ENCODE measurements around the gene TMC6.
"Not testable (repeated sequence)": the region's sequence is repeated elsewhere in the genome, so short reads cannot be mapped to it uniquely, and the experiment has no call there.

TMC6 gene, protein sequence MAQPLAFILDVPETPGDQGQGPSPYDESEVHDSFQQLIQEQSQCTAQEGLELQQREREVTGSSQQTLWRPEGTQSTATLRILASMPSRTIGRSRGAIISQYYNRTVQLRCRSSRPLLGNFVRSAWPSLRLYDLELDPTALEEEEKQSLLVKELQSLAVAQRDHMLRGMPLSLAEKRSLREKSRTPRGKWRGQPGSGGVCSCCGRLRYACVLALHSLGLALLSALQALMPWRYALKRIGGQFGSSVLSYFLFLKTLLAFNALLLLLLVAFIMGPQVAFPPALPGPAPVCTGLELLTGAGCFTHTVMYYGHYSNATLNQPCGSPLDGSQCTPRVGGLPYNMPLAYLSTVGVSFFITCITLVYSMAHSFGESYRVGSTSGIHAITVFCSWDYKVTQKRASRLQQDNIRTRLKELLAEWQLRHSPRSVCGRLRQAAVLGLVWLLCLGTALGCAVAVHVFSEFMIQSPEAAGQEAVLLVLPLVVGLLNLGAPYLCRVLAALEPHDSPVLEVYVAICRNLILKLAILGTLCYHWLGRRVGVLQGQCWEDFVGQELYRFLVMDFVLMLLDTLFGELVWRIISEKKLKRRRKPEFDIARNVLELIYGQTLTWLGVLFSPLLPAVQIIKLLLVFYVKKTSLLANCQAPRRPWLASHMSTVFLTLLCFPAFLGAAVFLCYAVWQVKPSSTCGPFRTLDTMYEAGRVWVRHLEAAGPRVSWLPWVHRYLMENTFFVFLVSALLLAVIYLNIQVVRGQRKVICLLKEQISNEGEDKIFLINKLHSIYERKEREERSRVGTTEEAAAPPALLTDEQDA

DNA sequence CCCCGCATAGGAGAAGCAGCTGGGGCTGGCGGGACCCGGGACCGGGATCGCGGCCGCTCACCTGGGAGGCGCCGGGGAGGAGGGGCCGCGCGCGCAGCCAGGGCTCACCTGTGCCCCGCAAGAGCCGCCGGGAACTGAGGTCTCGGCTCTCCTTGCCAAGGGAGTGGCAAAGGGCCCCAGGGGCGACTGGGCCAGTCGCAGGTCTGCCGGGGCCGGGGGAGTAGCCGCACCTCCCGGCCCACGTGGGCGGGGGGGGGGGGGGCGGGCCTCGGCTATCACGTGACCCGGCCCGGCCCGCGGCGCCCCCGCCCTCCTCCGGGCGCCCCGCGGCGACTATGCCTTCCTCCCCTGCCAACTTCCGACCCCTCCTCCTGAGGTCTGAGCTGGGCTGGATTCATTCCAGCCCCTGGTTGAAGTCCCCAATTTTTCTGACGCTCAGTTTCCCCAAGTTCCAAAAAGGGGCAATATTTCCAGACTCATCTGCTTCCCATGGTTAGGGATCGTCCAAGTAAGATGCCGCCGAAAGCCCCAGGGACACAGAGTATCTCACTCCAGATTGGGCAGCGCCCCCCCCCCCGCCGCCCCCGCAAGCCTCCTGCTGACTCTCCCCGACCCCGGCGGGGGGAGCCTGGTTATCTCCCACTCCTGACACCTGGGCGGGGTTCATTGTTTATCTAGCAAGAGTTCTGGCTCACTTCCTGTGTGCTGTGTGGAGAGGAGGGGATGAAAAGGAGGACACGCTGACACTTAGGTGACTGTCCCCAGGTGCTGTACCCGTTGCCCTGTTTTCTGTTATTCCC, at the start of gene TMC6:
Gene TMC6 (minus strand): TSS at position 205 of the 800 bp plus-strand sequence. CDS start 1,923 bp downstream, outside the sequence.
- DNase-seq: no peak

- no peak for DNase-seq
Measured at GRCh38 chr17:78176548-78177025, 48.0 kb upstream of the TMC6 start.

DNA sequence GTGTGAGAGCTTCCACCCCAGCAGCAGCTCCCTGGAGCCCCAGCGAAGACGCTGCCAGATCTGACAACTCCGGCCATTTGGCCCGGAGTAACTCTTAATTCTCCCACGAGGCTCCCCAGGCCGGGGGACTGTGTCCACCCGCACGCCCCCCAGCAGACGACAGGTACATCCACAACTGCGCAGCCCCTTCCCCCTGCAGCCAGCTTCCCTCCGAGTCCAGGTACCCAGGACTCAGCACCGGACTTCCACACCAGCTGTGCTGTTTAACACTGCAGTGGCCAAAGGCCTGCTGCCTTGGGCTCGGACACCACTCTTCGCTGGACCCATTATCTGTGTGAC, 47.1 kb upstream of the TMC6 start:
- DNase-seq: no peak

DNA sequence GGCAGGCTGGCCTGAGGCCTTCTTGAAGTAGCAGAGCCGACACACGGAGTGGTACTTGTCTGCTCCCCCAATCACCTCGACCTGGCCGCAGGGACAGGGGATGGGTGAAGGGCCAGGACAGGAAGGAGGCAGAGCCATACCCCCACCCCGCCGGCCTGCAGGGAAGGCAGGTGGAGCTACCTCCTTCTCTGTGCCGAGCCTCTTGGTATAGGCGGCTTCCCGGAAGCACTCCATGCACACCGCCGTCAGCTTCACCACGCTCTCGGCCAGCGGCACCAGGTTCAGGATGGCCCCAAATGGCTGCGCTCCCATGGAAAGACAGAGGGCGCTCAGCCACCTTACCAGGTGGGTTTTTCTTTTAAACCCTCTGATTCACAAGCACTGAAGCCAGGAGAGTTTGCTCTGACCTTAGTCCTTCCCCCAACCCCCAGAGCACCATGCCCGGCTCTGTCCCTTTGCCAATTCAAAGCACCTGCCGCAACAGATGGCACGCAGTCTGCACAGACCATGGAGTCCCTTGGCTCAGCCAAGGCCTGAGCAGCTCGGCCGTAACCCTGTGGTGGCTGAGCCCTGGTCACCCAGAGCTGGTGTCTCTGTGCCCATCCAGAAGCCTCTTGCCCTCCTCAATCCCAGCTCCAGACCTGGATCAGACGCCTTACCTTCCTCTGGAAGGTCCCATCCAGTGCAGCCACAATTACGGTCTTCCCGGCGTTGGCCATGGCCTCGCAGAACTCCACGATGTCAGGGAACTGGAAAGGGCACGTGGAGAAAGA, 46.5 kb upstream of the TMC6 start:
- DNase-seq: no peak

DNA sequence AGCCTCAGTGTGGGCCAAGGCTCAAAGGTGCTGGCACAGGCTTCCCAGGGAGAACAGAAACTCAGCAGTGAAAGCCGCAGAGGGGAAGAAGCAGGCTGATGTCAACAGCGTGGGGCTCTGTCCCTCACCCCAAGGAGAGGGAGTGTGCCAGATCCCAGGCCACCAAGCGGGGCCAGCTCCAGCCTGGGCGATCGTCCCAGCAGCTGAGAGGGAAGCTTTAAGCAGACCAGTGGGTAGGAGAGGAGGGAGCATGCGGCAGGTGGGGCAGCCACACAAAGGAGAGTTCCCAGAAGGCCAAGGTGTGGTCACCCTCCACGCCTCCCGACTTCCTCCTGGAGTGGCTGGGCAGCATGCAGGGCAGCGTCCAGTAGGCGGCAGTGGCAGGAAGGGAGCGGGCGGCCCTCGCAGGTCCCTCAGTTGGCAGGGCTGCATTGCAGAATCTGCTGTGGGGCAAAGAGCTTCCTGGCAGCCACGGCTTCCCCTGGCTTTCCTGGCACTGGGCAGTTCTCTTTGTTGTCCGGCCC, 45.9 kb upstream of the TMC6 start:
- DNase-seq: no peak

DNA sequence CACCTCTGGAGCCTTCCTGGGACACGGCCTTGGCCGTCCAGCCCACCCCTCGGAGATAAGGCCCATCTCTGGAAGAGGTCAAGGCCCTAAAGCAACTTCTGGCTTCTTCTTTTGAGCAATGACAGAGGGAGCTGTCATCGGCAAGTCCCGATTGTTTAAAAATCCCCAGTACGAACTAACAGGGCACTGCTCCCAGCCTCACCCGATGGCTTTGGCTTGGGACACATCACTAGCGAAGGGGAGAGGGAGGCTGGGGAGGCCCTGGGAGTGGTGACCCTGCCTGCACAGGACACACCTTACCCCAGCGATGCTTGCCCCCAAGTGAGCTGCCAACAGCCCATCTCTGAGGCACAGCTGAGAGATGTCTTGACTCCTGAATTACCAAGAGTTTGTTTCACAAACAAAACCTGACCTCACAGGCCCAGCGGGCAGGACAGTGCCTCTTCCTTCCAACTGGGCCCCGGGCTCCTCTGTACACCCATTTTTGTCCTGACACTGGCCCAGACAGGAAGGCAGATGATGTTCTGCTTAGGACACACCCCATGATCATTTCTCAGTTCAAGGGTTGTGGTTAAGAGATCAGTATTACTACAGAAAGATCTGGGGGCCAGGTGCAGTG, 44.7 kb upstream of the TMC6 start:
- no peak for DNase-seq

DNA sequence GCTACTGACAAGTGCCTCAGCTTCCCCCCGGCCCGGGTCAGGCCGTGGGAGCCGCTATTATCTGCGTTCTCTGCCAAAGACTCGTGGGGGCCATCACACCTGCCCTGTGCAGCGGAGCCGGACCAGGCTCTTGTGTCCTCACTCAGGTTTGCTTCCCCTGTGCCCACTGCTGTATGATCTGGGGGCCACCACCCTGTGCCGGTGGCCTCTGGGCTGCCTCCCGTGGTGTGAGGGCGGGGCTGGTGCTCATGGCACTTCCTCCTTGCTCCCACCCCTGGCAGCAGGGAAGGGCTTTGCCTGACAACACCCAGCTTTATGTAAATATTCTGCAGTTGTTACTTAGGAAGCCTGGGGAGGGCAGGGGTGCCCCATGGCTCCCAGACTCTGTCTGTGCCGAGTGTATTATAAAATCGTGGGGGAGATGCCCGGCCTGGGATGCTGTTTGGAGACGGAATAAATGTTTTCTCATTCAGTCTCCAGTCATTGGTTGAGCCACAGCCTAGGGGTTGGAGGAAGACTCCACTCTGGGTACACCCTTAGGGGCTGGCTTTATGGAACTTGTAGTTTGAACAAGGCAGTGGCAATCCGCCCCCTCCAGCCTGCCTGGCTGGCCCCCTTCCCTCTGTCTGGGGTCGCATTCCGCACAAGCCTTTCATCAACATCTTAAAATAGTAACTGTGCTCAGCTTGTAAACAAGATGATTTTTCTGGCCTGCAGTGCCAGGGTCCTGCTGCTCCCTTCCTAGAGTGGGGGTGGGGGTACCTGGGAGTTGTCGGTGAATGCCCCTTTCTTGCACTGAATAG, 43.9 kb upstream of the TMC6 start:
- DNase-seq: no peak

GRCh38 chr17:78171591-78172248, 43.2 kb upstream of the TMC6 start:
- not testable (repeated sequence) for DNase-seq

- no peak for DNase-seq
Measured at GRCh38 chr17:78170692-78171590, 42.4 kb upstream of the TMC6 start.

- no peak for DNase-seq
Measured at GRCh38 chr17:78168903-78169793, 40.6 kb upstream of the TMC6 start.

DNA sequence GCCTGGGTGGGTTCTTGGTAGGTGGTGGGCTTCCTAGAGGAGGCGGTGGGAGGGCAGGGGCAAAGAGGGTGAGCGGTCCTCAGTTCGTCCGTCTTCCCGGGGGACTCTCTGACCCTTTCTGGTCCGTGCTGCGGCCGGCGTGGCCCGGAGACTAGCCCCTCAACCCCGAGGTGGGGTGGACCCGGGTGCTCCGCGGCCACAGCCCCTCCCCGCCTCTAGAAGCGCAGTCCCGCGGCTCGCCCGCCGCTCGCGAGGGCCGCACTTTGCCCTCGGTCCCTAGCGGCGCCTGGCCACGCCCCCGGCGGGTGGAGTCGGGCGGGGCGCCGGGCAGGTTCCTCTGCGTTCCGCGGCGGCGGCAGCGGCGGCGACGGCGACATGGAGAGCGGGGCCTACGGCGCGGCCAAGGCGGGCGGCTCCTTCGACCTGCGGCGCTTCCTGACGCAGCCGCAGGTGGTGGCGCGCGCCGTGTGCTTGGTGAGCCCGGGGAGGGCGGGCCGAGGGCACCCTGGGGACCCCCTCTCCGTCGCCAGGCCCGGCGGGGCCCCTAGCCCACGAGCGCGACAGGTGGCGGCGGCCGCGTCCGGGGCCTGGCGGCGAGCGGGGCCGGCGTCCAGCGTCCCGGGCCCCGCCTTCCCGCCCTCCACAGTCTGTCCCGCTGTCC, 39.8 kb upstream of the TMC6 start, which contains the start of gene SYNGR2:
Gene SYNGR2 (plus strand): TSS at position 340 of the 661 bp plus-strand sequence. CDS start 36 bp downstream, at position 376.
- DNase-seq: peak; percentile 59

GRCh38 chr17:78166416-78166815, 37.9 kb upstream of the TMC6 start:
- DNase-seq: no peak

DNA sequence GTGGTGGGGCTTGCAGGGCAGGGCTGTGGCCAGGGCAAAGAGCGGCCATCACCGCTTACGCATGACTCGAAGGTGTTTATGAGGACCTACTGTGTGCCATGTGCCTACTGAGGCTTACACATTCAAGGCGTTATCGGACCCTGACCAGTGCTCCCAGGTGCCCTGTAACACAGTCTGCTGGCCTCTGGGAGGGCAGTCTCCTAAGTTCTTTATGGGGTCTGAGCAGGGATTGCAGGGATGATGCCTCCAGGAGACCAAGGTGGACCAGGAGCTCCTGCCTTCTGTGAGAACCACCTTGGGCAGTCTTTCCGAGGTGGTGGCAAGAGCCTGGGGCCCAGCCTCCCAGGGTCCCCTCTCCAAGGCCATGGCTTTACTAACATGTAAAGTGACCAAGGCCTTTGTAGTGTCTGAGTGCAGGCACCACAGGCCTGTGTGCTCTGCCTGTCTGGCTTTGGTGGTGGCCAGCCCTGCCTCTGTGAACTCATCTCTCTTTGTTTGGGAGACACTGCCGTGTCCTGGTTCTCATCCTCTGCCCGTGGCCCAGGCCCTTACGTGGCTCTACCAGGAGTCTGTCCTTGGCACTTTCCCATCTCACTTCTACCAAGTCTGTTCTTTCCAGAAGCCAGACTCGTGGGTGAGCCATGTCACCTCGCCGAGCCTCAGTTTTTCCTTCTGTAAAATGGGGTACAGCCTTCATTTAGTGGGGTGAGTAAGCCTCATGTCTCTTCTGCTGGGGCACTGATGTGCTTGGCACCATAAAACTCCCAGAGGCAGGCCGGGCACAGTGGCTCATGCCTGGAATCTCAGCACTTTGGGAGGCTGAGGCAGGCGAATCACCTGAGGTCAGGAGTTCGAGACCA, 36.4 kb upstream of the TMC6 start:
- no peak for DNase-seq

DNA sequence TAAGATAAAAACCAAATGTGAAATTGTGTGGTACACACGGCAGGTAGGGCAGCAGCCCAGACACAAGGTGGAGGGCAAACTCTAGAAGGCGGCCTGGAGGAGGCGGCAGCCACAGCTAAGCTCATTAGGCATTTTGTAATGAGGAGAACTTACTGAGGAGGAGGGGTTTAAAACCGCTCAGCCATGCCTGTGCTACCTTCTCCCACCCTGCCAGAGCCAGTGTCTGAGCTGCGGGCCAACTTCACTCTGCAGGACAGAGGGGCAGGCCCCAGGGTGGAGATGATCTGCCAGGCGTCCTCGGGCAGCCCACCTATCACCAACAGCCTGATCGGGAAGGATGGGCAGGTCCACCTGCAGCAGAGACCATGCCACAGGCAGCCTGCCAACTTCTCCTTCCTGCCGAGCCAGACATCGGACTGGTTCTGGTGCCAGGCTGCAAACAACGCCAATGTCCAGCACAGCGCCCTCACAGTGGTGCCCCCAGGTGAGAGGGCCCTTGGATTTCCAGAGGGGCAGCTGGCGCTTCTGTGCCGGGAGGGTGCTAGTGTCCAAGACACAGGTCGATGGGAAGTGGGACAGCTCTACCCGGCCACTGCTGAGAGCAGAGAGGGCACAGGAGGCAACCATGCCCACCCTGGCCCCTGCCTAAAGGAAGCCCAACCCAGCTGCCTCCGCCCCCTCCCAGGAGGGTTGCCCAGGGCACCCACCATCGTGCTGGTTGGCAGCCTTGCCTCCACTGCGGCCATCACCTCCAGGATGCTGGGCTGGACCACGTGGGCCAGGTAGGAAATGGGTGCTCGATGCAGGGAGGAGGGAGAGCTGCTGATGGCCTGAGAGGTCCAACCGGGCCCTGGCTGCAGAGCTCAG, 35.6 kb upstream of the TMC6 start:
- no peak for DNase-seq

GRCh38 chr17:78159575-78160158, 31.1 kb upstream of the TMC6 start:
- no peak for DNase-seq

All from NCI-H1048 (cell line).